GM21447 (cell line): ENCODE data around the gene TRAF2.

ENCODE experiments used
- ATAC-seq: cut with Tn5 transposase; IDR thresholded peaks from one replicate; pipeline ENCODE4 v1.9.1; 2021; ENCODE audit not compliant: unreplicated experiment

TRAF2 gene

DNA sequence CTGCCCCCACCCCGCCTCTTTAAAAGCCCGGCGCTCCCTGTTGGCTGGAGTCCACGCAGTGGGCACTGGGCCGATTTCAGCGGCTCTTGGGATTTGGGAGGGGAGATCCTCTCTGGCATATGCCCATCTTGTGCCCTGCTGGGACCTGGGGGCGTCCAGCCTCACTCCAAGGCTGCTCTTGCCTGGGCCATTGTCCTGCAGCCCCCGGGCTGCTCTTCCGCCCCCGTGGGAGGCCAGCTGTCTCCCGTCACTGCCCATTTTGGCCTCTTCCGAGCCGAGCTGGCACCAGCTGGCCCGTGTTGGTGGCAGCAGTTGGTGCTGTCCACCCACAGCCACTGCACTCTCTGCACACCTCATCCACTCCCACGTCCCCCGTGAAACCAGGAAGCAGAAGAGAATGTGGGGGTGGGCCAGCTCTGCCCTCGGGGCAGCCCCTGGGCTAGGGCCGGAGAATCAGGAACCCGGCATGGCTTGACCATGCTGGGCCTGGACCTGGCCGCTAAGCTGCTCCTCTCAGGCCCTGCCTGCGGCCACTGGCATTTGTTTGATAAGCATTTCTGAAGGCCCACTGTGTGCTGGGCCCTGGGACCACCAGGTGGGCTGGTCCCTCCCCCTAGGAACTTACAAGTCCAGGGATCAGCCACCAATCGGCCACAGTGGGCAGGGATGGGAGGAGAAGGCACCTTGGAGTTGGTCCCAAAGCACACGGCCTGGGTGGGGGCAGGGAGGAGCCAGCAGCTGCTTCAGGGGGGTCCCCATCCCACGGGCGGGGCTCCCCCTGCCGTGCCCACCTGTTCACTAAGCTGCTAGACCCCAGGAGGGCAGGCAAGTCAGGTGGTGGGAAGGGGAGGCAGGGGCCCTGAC is 60.9 kb downstream of the TRAF2 start:
- ATAC-seq: no peak

DNA sequence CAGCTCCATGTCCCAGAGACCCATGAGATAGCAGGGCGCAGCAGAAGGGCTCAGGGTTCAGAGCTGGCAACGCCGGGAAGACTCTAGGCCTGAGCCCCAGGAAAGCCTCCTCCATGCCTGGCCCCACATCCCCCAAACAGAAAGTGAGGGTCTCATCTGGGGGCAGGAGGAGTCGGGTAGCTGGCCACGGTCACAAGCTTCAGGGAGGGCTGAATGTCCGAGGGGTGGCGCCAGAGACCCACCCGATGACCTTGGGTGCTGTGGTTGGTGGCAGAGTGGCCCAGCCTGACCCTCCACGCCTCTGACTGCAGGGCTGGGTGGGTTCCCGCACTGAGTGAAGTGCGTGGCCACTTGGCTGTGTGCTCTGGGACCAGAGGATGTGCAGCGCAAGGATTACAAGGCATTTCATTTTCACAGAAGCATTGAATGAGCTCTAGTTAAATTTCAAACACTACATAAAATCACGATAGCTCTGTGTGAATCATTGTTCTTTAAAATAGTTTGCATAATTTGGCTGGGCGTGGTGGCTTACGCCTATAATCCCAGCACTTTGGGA is 61.7 kb downstream of the TRAF2 start:
- no peak for ATAC-seq

DNA sequence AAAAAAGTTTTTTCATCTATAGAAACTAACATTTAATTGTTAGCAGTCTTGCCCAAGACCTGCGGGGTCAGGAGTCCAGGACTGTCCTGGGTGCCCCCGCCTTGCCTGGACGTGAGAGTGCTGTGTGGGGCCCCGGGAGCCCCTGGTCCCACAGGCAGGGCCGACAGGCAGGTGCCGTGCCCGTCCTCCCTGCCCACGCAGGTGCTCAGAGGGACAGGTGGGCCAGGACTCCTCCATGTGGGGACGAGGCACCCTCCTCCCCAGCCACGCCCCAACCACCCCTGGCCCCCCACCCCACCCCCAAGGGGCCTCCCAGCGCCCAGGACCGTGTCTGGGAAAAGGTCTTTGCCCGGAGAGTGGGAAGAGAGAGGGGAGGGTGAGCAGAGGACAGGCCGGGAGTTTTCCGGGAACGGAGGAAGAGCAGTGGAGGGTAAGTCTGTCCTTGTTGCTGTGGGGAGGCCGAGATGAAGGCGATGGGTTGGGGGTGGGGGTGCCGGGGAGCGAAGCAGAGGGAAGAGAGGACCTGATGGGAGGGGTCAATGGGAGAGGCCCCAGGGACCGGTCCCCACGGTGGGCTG is 63.0 kb downstream of the TRAF2 start:
- no peak for ATAC-seq

DNA sequence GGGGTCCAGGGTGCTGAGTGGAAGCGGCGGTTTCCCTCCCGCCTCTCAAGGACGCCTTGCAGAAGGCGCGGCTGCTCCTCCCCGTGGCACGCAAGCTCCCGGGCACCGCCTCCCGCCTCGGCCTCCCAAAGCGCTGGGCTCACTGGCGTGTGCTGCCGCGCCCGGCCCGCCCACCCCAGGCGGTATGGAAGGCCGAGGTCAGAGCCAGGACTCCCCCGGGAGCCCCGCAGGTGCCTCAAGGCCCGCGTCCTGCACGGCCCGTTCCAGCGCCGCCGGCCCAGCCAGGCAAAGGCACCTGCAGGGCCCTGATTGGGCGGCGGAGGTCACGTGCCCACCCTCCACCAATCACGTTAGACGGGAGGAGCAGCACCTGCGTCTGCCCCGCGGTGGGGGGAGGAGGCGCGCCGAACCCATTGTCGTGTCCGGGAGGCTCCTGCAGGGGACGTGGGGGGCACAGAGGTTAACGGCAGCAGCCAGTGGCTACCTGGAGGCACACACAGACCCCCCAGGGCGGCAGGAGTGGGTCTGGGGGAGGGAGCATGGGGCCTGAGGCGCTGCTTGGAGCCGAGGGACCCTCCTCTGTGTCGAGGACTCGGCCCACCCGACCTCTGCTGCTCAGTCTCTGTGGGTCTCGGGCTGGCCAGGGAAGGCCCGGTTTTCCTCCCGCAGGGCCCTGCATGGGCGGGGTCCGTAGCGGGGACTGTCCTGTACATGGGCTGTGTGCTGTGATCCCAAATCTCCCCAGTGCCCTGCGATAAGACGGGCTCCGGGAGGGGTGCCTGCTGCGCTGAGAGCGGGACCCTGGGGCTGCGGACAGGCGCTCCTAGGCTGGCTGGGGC is 63.7 kb downstream of the TRAF2 start:
- peak; percentile 76 for ATAC-seq

DNA sequence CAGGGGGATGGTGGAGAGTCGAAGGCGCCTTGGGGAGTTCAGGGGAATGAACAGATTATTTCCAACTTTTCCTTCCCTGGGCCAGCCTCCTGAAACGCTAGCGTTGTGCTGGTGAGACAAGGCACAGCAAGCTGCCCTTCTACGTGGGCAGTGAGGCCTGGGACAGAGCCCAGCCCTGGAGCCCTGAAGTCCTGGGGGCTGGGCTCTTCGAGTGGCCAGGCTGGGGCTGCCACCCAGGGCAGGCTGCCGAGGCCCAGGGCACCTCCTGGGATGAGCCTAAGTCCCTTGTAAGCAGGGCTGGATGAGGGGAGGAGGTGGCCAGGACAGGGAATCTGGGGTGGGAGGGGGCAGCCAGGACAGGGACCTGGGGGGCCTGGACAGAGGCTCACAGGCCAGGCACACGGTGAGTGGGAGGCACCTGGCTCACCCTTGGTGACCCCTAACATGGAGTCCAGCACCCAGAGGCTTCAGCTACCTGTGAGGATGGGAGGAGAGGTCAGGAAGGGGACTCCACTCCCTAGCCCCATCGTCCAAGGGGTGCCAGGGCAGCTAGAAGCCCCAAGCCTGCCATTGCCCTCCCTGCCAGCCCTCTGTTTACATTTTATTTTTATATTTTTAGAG is 64.5 kb downstream of the TRAF2 start:
- no peak for ATAC-seq

DNA sequence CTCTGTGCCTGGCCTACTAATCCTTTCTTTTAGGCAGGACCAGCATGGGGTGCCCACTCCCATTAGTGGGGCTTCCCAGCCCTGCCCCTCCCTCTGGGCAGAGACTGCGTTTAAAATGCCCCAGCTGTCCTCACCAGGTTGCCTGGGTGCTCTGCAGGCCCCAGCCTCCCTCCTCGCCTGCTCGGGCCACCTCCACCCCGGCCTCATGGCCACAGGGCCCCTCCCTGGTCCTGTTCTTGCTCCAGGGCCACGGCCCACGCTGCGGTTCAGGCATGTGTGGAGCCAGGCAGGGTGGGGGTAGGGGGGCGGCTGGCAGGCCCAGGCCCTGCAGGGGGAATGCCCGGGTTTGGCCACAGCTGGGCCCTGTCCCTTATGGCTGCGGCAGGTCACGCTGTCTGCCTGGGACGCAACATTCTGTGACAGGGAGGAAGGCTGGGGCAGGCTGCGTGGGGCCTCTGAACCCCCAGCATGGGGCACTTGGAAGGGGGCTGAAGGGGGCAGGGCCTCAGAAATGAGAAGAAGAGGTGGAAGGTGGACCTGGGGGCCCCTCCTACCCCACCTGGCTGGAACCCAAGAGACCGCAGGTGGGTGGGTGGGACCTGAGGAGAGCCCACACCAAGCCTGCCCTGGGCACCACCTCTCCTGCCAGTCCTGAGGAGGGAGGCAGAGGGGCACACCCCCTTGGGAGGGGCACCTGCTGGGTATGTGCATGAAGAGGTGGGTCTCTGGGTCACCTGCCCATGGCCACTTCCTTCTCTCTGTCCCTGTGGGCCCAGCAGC is 65.4 kb downstream of the TRAF2 start, which contains the start of gene LCN12:
Gene LCN12 (plus strand): TSS at position 733 of the 780 bp plus-strand sequence. CDS start 55 bp downstream, outside the sequence.
- no peak for ATAC-seq

DNA sequence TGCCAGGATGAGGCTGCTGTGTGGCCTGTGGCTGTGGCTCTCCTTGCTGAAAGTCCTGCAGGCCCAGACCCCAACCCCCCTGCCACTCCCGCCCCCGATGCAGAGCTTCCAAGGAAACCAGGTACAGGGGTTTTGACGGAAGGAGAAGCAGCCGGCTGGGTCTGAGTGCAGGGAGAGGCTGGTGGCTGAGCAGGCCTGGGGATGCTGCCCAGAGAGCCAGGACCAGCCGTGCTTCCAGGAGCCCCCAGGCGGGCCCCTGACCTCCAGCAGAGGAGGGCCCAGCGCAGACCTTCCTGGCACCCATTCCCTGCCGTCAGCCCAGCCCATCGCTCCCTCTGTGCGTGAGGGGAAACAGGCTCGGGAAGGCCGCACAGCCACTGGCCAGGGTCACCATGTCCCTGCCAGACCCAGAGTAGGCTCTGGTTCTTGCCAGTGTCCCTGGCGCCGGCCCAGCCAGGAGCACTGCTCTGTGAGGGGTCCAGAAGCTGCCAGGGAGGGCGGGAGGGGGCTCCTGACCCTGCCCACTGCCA is 66.1 kb downstream of the TRAF2 start:
- no peak for ATAC-seq

DNA sequence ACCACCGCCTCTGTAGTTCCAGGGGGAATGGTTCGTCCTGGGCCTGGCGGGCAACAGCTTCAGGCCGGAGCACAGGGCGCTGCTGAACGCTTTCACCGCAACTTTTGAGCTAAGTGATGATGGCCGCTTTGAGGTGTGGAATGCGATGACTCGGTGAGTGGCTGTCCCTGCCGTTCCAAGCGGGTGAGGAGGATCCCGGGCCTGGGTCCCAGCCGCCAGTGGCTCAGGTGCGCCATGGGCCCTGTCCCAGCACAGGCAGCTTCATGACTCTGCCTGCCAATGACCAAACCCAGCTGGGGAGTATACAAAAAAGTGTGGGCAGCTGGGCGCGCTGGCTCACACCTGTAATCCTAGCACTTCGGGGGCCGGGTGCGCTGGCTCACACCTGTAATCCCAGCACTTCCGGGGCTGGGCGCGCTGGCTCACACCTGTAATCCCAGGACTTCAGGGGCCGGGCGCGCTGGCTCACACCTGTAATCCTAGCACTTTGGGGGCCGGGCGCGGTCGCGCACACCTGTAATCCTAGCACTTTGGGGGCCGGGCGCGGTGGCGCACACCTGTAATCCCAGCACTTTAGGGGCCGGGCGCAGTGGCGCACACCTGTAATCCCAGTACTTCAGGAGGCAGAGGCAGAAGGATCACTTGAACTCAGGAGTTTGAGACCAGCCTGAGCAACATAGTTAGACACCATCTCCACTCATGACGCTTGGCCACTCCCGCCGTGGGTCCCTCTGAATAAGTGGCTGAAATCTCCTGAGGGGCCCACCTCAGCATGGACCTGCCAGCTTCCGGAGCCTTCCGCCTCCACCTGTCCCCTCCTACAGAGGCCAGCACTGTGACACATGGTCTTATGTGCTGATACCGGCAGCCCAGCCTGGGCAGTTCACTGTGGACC is 66.8 kb downstream of the TRAF2 start:
- ATAC-seq: no peak

DNA sequence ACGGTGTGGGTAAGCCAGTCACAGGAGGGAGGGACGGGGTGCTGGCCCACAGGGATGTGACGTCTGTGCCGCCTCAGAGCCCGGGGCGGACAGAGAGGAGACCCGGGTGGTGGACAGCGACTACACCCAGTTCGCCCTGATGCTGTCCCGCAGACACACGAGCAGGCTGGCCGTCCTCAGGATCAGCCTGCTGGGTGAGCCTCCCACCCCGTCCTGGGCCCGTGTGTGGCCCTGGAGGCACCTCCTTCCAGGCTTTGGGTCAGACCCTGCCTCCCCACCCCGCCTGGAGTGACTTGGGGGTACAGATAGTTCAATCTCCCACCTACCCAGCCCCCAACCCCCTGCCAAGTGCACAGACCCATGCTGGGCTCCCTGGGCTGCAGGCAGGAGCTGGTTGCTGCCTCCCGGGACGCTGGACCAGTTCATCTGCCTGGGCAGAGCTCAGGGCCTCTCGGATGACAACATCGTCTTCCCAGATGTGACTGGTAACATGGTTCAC is 67.5 kb downstream of the TRAF2 start:
- no peak for ATAC-seq

DNA sequence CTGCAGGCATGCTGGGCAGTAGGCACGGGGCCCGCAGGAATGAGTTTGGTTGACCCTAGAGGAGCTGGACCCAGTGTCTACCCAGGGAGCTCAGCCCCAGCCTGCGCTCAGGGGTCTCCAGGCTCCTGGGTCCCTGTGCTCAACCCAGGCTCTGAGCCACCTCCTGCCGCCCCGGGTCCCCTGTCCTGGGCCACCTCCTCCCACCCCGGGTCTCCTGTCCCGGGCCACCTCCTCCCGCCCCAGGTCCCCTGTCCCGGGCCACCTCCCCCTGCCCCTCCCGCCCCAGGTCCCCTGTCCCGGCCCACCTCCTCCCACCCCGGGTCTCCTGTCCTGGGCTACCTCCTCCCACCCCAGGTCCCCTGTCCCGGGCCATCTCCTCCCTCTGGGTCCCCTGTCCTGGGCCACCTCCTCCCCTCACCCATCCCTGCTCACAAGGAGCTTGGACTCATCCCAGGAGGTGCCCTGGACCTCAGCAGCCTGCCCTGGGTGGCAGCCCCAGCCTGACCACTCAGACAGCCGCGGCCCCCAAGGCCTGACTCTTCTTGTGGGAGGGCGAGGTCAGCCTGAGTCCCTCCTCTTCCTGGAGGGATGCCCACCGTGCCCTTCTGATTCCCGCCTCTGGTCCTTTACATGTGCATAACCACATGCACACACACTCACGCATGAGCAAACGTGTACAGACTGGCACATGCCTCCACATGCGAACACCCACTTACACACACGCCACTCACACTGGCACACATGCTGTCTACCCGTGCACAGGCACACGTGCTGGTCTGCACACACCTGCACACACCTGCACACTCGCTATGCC is 68.2 kb downstream of the TRAF2 start:
- no peak for ATAC-seq

DNA sequence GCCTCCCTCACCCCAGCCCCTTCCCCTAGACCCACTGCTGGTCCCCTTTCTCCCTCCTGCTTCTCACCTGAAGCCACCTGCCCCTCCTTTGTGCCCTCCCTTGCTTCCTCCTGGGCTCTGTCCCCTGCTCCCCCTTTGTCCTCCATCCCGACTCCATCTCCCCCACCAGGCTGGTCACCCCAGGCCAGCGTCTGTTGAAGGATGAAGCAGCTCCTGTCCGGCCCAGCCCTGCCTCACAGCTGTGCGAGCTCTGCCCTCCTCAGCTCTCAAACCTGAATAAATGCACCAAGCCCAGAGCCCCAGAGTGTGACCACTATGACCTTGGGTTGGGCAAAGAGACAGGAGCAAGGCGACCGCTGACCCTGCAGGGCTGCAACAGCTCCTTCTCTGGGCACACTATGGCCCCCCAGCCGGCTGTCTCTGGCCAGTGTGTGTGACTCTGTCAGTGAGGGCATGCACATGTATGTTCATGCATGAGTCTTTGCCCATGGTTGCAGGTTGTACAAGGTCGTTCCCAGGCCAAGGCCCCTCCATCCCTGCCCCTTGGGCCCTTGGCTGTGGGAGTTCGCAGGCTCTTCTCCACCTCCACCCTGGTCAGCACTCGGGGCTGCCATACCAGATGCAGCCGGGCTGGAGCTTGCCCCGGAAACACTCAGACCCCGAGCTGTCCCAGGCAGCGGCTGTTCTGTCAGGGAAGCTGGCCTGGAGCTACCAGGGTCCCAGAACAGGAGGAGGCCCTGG is 69.1 kb downstream of the TRAF2 start:
- no peak for ATAC-seq

DNA sequence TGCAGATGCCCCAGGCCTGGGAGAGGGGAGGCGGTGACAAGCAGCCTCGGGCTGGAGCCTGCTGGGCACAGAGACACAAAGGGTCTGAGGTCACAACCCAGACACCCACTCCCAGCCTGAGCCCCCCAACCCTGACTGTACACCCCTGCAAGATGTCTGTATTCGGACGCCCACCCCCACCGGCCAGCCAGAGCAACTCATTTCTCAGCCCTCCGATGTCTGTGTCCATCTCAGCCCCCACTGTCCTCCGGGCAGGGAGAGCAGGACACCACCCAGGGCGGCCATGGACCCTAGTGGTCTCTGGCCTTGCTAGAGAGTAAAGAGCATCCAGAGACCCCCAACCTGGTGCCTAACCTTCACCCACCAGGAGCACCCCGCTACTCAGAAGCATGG is 69.6 kb downstream of the TRAF2 start:
- ATAC-seq: no peak

DNA sequence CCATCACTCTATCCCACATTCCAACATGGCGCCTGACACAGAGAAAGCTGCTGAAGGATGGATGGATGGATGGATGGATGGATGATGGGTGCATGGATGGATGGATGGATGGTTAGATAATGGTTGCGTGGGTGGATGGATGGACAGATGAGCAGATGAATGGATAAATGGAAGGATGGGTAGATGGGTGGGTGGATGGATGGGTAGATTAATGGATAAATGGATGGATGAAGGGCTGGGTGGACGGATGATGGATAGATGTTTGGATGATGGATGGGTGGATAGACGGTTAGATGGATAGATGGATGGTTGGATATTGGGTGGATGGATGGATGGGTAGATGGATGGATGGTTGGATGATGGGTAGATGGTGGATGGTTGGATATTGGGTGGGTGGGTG is 70.3 kb downstream of the TRAF2 start:
- ATAC-seq: no peak

DNA sequence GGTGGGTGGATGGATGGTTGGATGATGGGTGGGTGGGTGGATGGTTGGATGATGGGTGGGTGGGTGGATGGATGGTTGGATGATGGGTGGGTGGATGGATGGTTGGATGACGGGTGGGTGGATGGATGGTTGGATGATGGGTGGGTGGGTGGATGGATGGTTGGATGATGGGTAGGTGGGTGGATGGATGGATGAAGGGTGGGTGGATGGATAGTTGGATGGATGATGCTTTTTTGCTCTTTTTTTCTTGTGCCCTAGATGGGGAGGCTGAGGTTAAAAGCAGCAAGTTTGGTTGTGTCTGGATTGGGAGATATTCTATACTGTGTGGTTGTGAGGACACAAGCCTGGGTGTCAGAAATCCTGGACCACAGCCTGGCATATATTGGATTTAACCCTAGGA is 71.1 kb downstream of the TRAF2 start:
- no peak for ATAC-seq

DNA sequence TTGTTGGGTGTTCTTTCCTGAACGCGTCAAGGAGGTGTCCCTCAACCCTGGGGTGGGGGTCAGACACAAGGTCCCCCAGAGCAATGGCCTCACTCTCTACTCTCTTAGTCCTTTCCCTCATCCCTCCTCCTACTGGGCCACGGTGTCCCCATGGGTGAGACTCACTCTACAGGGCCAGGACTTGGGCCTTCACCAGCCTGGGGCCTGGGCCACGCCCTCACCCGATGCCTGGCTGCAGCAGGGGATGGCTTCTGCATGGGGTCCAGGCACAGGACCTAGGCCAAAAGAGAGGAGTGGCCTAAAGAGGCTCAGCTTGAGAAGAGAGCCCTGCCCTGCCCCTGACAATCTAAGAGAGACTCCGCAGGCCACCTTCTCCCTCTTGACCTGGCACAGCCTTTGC is 71.6 kb downstream of the TRAF2 start:
- ATAC-seq: no peak

DNA sequence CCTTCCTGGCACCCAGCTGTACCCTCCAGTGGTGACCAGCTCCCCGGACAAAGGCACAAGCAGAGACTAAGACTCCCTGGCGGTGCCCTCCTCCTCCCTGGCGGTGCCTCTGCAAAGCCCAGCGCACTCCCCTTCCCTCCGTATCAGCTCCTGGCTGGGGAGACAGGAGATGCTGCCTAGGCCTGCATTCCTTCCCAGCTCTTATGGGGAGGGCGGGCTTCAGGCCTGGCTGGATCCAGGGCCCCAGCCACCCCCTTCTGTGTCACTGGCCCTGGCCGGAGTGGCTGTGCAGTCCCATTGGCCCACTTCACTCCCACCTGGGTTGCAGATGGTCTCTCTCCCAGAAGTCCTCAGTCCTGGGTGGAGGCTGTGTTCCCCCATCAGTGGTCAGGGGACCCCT is 72.2 kb downstream of the TRAF2 start:
- no peak for ATAC-seq
